ENCODE measurements around the gene DPY19L3. TPM values are rescaled to one million over a fixed set of nuclear protein-coding genes. Genes with fewer than 3 reads are reported as not detected.
"Not testable (repeated sequence)": the region's sequence is repeated elsewhere in the genome, so short reads cannot be mapped to it uniquely, and the experiment has no call there.

DPY19L3 gene
- total and polyA plus RNA-seq, 8 donors, result 31.5 to 79.9 (median 67.0) TPM

DNA sequence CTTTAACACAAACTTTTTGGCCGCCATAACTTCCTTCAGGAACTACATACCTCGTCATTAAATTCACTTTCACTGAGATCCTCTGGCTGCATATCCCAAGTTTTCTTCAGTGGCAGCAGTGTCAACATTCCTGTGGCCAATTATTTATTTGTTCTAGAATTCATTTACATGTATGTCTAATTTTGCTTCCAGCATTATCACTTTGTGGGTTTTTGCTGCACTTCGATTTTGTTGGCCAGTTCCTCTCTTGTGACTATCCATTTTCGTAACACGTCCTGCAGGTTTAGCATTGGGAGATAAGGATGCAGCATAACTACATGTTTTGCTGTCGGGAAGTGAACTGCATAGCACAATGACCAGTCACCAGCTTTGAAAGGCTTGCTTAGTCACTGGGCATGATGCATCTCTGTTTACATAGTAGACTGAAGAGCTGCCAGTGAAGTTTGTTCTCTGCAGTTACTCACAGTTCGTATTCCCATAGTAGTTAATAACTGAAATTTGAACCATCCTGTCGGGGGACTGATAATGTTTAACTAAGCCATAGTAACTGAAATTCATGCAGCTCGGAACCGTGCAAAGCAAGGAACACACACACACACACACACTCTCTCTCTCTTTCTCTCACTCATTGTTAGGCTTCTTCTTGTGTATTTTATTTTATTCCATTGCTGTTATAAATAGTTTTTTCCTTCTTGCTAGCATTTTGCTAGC lies 31.8 kb upstream of the DPY19L3 start:
- intact Hi-C loops (cut with DNase I), result no loop called here
- Histone ChIP-seq H3K4me1 (peaks cover 0 to 10% of the 10 kb centered on the region in 2 donors), H3K36me3 (peaks cover 0 to 29% of the 10 kb centered on the region in 2 donors), H3K4me3 (no peak overlapping the region), H3K27ac (peak overlapping the region; percentile 57 to 68), H3K27me3 (peaks cover 0 to 9% of the 10 kb centered on the region in 2 donors), H3K9me3 (no peaks in the 10 kb centered on the region)
- DNase-seq (peak in 2 of 4 donors; percentile 47 to 53), ATAC-seq (peak; percentile 98)
- TF ChIP-seq, protein P1, sequence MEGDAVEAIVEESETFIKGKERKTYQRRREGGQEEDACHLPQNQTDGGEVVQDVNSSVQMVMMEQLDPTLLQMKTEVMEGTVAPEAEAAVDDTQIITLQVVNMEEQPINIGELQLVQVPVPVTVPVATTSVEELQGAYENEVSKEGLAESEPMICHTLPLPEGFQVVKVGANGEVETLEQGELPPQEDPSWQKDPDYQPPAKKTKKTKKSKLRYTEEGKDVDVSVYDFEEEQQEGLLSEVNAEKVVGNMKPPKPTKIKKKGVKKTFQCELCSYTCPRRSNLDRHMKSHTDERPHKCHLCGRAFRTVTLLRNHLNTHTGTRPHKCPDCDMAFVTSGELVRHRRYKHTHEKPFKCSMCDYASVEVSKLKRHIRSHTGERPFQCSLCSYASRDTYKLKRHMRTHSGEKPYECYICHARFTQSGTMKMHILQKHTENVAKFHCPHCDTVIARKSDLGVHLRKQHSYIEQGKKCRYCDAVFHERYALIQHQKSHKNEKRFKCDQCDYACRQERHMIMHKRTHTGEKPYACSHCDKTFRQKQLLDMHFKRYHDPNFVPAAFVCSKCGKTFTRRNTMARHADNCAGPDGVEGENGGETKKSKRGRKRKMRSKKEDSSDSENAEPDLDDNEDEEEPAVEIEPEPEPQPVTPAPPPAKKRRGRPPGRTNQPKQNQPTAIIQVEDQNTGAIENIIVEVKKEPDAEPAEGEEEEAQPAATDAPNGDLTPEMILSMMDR (IDR thresholded peaks at IDR 0.05), result no peak

DNA sequence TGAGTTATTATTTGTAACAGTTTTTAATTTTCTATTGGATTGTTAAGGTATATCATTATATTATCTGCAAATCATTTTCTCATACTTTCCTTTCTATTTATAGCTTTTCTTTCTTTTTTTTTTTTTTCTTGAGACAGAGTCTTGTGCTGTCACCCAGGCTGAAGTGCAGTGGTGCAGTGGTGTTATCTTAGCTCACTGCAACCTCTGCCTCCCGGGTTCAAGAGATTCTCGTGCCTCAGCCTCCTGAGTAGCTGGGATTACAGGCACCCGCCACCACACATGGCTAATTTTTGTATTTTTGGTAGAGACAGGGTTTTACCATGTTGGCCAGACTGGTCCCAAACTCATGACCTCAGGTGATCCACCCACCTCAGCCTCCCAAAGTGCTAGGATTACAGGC lies 31.2 kb upstream of the DPY19L3 start:
- peaks cover 0 to 10% of the 10 kb centered on the region in 2 donors for H3K4me1 ChIP-seq
- H3K27me3 ChIP-seq; H3K4me3 ChIP-seq; ATAC-seq; H3K9me3 ChIP-seq; DNase-seq; intact Hi-C loops (cut with DNase I): not testable (repeated sequence)
- peaks cover 0 to 22% of the 10 kb centered on the region in 2 donors for H3K36me3 ChIP-seq
- peak overlapping the region; percentile 16 to 68 for H3K27ac ChIP-seq

DNA sequence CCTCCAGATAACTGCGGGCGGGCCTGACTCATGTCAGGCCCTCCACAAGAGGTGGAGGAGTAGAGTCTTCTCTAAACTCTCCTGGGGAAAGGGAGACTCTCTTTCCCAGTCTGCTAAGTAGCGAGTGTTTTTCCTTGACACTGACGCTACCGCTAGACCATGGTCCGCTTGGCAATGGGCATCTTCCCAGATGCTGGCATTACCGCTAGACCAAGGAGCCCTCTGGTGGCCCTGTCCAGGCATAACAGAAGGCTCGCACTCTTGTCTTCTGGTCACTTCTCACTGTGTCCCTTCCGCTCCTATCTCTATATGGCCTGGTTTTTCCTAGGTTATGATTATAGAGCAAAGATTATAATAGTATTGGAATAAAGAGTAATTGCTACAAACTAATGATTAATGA lies 28.5 kb upstream of the DPY19L3 start:
- H3K4me3 ChIP-seq, ATAC-seq: not testable (repeated sequence)
- H3K36me3 ChIP-seq, result peaks cover 0 to 37% of the 10 kb centered on the region in 2 donors

DNA sequence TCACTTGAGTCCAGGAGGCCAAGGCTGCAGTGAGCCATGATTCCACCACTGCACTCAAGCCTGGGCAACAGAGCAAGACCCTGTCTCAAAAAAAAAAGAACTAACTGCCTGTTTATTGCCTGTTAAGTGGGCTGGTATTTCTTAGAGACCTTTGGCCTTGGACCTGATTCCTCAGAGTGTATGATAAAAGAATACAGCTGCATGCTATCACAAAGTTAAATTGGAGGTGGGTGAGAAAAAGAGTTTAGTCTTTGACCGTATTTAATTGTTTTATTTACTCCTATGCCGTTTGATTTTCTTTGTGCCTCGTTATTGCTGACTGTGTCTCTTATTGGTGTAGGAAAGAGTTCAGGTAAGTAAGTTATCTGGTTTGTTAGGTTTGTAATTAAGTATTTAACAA lies 25.3 kb upstream of the DPY19L3 start:
- Histone ChIP-seq H3K36me3 (peaks cover 0 to 44% of the 10 kb centered on the region in 2 donors), H3K9me3 (no peaks in the 10 kb centered on the region), H3K27ac (no peak overlapping the region), H3K27me3 (no peaks in the 10 kb centered on the region), H3K4me3 (no peak overlapping the region), H3K4me1 (no peaks in the 10 kb centered on the region)
- TF ChIP-seq, protein P1 (IDR thresholded peaks at IDR 0.05), result no peak
- intact Hi-C loops (cut with DNase I), result no loop called here
- ATAC-seq (no peak), DNase-seq (no peak)

More for the DNA sequence above, 28.5 kb upstream of the DPY19L3 start:
- H3K27ac ChIP-seq; DNase-seq; intact Hi-C loops (cut with DNase I); H3K27me3 ChIP-seq; H3K9me3 ChIP-seq: not testable (repeated sequence)
- TF ChIP-seq, protein P1 (IDR thresholded peaks at IDR 0.05), result peak; percentile 23 to 45
- peaks cover 0 to 10% of the 10 kb centered on the region in 2 donors for H3K4me1 ChIP-seq

DNA sequence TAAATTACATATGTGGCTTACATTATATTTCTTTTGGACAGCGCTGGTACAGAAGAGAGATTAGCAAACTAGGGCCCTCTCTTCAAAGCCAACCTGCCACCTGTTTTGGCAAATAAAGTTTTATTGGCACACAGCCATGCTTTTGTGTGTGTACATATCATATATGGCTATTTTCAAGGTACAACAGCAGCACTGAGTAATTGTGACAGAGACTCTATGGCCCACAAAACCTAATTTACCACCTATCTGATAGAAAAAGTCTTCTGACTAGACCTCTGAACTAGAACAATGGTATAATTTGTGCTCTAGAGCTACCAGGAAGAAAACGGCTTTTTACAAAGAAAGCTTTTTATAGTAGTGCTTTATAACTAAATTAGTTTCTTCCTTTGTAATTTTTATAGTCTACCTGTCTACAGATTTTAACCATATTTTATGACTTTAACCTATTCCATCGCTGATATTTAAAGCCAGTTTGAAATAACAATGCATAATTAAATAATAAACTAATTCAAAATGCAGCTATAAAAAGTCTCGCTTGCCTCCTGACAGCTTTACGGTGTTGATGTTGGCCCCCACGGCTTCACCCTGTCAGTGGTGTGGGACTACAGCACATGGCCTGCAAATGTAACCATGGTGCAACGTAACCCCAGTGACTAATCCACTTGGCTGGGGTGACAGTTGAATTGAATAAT lies 17.7 kb upstream of the DPY19L3 start:
- no peaks in the 10 kb centered on the region for H3K9me3 ChIP-seq
- TF ChIP-seq, protein P1 (IDR thresholded peaks at IDR 0.05), result no peak
- H3K4me3 ChIP-seq, result no peak overlapping the region
- H3K4me1 ChIP-seq, result no peaks in the 10 kb centered on the region
- intact Hi-C loops (cut with DNase I), result no loop called here
- H3K27ac ChIP-seq, result no peak overlapping the region
- ATAC-seq (no peak), DNase-seq (no peak)
- peaks cover 0 to 14% of the 10 kb centered on the region in 2 donors for H3K36me3 ChIP-seq
- no peaks in the 10 kb centered on the region for H3K27me3 ChIP-seq

All from left lung (tissue), 10 donors.